Stimulated activated CD4-positive, alpha-beta T cell treated with anti-CD3 and anti-CD28 coated beads, Interleukin-2, amount 100 ng/mL, for 4 hours (primary cell): ENCODE measurements around the gene HNRNPUL1.
A peak's percentile ranks its signal among the peaks of the same experiment; 100 is the strongest.

Source experiments
- DNase-seq: peaks from one replicate; pipeline ENCODE4 v3.0.0-alpha.2; 2020; ENCODE audit warnings: low read depth

HNRNPUL1 gene

GRCh38 chr19:41353466-41354342, 89.5 kb downstream of the HNRNPUL1 start, which contains the start of gene TGFB1:
TSS of gene TGFB1 (minus strand) at chr19:41353922. CDS start at chr19:41353044, 878 bp downstream.
- DNase-seq, result peak; percentile 96

- DNase-seq, result no peak
These were observed 90.3 kb downstream of the HNRNPUL1 start for GRCh38 chr19:41354343-41354953.

GRCh38 chr19:41355035-41355434, 90.9 kb downstream of the HNRNPUL1 start:
- no peak for DNase-seq

GRCh38 chr19:41355802-41356201, 91.6 kb downstream of the HNRNPUL1 start:
- DNase-seq, result no peak

- DNase-seq, result peak; percentile 45
These were observed 93.0 kb downstream of the HNRNPUL1 start for GRCh38 chr19:41356984-41357739.
